HG03175 (cell line): ENCODE data around the gene PDHX.

ENCODE experiments used
- ATAC-seq: cut with Tn5 transposase; IDR thresholded peaks from one replicate; pipeline ENCODE4 v1.9.1; 2021; ENCODE audit warnings: mild to moderate bottlenecking, moderate library complexity; ENCODE audit not compliant: unreplicated experiment

PDHX gene

DNA sequence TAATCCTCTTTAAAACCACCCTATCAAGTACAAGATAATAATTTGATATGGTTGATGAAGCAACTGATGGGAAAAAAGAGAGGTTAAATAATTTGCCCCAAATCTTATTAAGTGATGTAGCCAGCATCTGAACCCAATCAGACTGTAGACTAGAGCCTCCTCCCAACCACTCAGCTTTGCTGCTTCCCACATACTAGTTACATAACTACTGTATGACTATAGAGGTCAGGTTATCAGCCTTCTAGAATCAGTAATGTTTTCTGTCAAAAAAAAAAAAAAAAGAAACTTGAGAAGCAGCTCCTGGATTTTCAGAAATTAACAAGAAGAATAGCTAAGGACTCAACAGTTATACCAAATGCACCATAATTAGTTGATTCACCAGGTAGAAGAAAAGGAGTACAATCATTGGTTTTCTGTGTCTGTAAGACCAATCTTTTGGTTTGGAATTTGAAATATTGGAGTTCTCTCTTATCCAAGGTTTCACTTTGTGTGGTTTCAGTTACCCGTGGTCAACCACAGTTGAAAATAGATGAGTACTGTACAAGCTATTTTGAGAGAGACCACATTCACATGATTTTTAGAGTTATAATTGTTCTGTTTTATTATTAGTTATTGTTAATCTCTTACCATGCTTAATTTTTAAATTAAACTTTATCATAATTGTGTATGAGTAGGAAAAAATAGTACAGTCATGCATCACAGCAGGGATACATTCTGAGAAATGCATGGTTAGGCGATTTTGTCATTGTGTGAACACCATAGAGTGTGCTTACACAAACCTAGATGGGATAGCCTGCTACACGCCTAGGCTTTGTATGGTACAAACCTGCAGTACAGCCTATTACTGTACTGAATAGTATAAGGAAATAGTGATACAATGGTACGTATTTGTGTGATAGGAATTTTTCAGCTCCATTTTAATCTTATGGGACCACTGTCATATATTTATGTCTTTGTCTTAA, 72.2 kb downstream of the PDHX start:
- no peak for ATAC-seq

DNA sequence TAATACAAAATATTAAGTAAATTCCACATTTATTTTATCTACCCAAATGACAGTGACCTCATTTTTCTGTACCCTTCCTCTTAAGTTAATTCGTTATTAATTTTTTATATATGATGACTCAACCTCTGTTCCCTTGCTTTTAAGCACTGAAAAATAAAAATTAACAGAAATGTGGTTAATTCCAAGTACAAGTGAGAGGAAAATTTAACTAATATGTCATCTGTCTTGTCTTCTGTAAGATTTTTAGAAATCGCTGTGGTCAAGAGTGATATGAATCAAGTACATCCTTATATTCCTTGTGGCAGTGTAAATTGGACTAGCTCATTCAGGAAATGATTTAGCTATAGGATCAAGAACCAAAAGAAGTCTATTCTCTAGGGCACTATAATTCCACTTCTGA, 74.5 kb downstream of the PDHX start:
- ATAC-seq: no peak

DNA sequence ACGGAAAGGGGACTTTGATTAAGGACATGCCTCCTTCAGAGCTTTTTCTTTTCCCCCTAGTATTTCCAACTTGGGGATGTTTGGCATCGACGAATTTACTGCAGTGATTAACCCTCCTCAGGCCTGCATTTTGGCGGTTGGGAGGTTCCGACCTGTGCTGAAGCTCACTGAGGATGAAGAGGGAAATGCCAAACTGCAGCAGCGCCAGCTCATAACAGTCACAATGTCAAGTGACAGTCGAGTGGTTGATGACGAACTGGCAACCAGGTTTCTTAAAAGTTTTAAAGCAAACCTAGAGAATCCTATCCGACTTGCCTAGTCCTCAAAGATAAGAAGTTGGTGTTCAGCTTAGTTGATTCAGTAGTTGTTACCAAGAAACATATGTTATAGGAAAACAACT, 78.4 kb downstream of the PDHX start:
- no peak for ATAC-seq

DNA sequence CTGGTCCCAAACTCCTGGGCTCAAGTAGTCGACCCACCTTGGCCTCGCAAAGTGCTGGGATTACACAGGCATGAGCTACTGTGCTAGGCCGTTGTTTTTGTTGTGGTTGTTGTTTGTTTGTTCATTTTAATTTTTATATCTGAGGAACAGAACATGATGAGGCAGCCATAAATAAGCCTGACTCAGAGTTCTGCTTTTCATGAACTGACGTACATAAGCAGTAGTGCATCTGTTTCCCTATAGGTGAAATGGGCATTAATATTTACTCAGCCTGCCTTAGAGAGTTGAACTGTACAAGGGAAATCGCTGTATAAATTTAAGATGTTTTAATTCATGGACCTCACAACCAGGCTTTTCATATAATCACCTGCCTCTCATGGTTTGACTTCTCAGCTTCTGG, 80.5 kb downstream of the PDHX start:
- ATAC-seq: no peak

DNA sequence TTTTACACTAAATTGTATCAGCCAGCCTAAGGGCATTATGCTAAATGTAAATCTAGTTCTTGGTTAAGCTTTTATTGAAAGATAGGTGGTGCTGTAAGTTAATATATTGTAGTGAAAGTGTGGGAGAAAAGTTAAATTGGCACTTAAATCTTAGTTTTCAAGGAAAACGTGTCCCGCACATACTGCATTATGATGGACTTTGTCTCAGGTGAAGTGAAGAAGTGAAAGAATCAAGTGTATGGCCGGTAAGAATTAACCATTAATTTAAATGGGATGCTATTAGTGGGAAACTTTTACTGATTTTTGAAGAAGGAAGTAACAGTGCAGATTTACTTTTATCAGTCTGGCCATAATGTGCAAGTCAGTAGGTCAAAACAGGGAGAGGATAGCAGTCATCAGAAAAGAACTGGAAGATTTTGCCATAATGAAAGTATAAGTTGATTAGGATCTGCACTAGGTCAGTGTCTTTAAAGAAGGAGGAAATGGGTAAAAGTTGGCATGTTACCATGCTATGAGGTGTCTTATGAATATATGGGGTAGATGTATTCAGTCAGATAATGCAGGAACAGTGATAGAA, 81.6 kb downstream of the PDHX start:
- ATAC-seq: no peak

DNA sequence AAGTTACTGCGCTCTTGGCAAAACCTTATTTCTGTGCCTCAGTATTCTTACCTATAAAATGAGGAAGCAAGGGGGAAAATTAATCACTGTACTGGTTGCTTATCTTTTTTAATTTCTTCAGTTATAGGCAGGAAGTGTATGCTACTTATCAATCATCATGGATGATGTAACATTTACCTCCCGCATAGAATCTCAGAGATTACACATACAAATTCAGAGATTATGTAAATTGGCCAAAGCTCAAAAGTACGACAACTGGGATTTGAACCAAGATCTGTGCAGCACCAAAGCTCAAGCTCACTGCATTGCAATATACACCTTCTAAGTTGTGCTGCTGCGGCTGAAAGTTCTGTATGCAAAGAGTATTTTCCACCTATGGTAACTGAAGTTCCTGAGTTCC, 83.0 kb downstream of the PDHX start:
- ATAC-seq: no peak

DNA sequence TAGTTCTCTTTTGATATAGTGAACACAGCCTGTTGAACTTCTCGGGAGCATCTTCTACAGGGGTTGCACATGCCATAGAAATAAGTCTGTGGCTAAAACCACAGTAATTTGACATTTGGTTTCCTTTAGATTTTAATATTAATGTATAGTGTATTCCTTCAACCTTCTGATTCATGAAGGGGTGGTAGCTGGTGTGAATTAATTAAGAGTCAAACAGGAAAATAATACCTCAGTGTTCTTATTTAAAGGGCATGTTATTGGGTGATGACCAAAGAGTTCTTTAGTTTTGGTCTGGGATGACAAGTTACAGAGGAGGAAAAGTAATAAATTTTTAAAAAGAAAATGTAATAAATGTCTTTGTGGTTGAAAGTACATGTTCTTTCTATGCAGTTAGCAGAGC, 86.8 kb downstream of the PDHX start:
- no peak for ATAC-seq

DNA sequence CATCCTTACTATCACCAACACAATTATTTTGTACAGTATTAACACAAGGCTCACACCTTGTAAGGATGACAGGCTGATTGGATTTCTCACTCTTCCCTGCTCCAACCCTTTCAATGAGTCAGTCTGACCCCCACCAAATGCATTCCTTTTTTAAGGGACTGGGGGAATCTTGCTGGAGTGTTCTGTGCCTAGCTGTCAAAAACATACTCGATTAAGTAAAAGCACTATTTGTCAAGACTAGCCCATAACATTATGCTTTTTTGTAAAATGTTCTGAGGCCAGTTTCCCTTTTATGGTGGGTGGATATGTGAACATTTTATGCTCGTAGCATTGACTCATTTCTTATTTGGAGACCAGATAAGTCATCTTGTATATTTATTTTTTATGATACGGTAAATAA, 87.2 kb downstream of the PDHX start:
- ATAC-seq: no peak

DNA sequence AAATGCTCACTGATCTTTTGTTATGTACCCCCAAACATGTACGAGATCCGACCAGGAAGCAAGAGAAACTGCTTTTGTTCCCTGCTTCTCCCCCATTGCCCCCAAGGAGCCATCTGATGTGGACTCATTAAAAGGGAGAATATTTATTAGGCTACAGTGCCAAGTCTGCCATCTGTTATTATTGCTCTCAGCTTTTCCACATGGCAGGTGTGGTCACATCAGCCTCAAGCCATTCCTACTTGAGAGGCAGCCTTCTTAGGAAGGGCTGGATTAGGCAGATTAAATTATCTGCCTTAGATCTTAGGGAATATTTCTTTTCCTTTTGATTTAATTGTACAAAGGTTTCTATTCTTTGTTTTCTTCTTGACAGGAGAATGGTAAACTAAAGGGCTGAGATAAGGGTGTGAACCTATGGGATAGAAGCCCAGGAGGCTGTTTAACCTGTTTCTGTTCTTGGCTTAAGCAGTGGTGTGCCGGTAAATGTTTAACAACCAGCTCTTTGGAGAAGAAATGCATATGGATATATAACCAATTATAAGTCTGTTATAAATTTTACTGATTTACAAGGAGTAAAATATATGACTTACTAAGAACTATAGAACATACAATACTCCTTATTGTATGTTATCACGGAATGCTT, 88.8 kb downstream of the PDHX start:
- no peak for ATAC-seq

DNA sequence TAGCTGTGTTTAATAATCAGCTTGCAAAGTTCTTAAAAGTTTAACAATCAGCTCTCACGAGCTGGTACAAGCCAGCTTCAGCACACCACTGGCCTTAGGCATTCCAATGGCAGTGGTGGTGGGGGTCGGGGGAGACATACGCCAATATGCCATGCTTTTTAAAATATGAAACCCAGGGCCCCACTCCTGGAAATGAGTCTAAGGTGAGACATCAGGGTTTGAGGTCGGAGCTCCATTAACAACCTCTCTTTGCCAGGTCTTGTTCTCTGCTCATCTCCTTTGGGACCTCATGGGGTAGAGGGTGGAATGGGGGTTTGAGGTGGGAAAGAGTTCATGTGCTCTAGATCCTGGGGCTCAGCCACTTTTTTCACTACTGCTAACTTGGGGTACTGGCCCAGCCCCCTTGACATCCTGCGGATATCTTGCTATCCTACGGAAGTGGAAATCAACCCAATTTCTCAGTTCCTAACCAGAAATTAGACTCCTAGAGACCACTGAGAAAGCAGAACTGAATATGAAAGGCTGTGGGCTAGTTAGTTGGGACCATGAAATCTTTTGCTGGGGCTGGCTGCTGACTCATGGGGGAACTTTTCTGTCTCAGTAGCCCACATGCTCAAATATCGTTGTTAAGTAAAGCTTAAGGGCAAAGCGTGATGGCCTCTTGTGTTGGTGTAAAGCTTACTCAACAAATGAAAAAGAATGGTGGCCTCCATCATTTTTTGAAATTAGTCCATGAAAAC, 90.1 kb downstream of the PDHX start:
- peak; percentile 89 for ATAC-seq

DNA sequence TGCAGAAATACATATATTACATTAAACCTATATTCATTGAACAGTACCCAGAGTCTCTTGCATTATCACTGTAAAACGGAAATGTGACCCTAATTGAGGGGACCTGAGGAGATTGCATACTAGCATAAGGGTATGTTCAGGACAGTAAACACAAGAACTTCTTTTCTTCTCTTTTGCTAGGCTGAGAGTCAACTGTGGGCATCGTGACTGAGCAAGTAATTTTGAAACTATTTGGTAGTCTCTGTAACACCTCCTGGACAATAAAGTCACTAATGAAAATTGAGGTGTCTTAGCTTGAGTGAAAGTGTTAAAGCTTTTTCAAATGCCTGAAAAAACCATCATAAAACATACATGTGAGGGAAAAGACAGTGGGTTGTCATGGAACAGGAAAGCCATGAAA, 90.9 kb downstream of the PDHX start:
- peak; percentile 60 for ATAC-seq

DNA sequence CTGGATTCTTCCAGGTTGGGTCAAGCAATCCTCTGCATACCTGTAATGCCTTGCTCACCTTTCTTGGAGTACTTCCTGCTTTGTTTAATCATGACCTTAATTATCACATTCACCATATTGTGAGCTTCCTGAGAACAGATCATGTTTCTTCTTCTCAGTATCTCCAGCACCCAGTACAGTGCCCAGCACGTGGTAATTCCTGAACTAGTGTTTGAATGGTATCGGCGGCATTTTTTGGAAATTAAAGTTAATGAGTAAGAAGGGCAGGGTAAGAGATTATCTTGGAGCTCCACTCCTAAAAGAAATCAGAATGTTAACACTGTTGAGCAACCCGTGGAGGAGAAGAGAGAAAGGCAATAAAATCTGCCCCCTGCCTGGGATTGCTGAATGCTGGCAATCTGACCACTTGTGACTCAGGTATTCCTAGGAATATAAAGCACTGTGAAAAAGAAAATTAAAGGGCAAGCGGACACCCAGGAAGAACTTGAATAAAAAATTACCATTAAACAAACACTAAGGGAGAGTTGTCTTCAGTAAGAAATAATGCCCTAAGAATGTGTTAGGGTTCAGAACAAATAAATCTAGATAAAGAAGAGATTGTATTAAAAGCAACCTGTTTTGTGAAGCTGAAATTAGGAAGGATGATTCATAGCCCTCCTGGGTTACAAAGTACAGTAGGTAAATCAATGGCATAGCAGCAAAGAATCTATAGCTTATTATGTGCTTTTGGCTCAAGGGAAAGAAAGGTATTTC, 92.9 kb downstream of the PDHX start:
- no peak for ATAC-seq

DNA sequence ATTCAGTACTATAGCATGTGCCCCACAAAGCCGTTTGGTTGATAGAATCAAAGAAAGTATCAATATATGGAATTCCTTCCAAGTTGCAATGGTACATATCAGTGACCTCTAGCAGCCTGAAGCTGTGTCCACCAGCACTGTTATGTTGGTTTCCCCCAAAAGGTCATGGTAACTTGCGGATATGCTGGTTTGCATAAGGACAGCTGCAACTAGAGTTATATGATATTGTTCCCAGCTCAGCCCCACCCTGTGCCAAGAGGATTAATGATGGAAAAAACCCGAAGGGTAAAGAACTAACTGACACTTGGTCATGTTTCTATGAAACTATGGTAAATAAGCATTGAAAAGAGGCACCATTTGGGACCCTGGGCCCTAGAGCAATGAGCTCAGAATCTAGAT, 93.5 kb downstream of the PDHX start:
- ATAC-seq: no peak

DNA sequence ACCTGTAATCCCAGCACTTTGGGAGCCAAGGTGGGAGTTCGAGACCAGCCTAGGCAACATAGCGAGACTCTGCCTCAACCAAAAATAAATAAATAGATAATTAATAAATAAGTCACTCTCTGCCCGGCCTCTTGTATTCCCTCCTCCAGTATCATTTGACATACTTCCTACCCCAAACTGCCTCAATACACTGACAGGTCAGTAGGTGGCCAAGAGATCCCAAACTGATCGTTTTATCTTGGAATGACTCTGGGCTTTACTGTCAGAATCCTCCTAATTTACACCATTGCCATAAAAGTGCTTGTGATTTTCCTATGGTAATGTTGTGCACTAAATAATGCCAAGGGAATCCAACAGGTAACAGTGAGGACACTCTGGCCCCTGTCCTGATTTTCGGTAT, 94.2 kb downstream of the PDHX start:
- ATAC-seq: no peak

DNA sequence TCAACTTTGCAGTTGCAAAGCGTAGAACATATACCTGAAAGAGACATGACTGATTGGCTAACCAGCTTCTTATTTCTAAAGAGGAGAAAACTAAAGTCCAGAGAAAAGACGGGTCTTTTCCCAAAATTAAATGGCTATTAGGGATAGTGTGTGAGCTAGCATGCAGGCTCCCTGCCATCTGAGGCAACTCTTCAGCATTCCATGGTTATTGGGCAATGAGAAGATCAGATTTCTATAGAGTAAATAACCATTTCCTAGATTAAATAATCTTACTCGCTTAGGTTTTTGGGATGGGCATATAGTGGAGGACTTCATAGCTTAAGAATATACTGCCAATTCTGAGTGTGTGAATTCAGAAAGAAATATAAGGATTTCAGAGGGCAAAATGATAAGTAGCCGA, 95.0 kb downstream of the PDHX start:
- ATAC-seq: no peak

DNA sequence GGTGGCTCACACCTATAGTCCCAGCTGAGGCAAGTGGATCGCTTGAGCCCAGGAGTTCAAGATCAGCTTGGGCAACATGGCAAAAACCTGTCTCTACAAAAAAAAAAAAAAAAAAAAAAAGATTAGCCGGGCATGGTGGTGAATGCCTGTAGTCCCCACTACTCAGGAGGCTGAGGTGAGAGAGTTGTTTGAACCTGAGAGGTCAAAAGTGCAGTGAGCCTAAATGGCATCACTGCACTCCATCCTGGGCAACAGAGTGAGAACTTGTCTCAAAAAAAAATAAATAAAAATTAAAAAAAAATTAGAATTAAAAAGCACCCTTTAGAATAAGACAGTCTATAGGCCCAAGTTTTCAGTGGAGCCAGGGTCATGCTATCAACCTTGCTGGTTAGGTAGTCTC, 95.5 kb downstream of the PDHX start:
- ATAC-seq: peak; percentile 17

DNA sequence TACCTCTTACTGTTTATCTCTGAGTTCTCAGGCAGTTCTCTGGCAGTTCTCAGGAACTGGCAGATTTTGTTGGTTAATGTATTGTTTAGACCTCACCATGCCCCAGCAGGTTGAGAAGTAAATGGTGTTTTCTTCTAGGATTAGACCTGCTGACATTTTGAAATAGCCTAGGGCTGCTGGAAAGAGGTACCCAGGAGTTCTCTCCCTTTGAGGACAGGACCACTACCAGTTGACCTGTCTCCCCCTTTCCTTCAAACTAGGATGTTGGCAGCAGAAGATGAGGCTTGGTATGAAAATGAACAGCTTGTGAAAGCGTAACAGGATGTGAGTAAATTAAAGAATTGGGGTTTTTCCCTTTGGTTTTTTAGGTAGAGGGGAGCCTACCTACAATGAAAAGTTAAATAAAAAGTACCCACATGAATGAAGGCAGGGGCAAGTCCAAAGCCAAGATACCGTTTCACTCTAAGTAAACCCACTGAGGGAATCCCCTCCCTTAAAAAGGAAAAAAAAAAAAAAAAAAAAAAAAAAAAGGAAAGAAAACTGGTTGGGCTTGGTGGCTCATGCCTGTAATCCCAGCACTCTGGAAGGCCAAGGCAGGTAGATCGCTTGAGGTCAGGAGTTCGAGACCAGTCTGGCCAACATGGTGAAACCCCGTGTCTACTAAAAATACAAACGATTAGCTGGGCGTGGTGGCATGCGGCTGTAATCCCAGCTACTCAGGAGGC, 96.2 kb downstream of the PDHX start:
- ATAC-seq: peak; percentile 69

DNA sequence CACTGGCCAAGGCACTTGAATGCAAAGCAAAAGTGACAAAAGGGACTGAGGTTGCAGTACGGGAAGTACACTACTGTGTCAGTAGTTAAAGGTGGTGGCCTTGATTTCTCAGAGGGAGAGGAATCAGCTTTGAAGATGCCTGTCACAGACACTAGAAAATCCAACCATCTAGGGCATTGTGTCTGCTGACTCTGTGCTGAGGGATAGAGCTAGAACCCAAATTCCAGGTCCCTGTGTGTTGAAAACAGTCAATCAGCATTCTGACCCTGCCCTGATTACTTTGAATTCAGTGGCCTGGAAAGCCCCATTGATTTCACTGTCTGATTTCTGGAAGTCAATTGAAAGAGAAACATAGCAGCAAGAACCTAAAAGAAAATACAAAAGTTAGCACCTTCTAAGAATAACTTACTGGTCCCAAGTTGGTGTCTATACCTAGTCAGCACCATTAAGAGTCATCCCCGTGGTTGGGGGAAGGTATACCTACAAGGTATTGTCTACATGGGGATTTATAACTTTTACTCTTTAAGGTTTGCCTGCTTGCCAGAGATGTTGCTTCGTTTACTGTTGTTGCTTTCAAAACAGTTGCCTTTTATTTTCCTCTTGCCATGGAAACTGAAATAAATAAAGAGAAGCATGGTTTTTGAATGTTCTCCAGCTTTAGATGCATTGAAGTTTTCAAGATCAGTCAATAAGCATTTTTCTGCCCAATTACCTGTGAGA, 97.3 kb downstream of the PDHX start:
- ATAC-seq: peak; percentile 51

DNA sequence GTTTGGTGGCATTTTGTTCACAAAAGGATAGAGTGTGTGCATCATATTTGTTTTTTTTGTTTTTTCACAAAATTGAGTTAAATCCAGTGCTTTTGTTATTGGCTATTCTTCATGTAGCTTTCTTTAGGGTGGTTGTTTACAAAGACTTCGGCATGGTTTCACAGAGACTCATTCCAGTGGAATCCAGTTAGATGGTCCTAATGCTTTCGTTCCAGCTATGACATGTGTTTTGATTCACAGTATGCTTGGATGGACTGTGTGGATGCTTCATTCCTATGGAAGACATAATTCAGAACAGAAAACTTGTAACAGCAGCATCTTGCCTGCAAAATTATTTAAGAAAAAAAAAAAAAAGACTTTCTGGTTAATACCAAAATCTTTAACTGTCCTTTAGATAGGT, 97.9 kb downstream of the PDHX start:
- ATAC-seq: no peak
